HG02970 (cell line): Measurements from ENCODE around the gene MCCC2.
"Not testable (repeated sequence)": the region's sequence is repeated elsewhere in the genome, so short reads cannot be mapped to it uniquely, and the experiment has no call there.

Experiments used
- ATAC-seq: cut with Tn5 transposase; IDR thresholded peaks from one replicate; pipeline ENCODE4 v1.9.1; 2021; ENCODE audit warnings: mild to moderate bottlenecking, moderate library complexity, moderate number of reproducible peaks; ENCODE audit not compliant: unreplicated experiment, low FRiP score

MCCC2 gene

DNA sequence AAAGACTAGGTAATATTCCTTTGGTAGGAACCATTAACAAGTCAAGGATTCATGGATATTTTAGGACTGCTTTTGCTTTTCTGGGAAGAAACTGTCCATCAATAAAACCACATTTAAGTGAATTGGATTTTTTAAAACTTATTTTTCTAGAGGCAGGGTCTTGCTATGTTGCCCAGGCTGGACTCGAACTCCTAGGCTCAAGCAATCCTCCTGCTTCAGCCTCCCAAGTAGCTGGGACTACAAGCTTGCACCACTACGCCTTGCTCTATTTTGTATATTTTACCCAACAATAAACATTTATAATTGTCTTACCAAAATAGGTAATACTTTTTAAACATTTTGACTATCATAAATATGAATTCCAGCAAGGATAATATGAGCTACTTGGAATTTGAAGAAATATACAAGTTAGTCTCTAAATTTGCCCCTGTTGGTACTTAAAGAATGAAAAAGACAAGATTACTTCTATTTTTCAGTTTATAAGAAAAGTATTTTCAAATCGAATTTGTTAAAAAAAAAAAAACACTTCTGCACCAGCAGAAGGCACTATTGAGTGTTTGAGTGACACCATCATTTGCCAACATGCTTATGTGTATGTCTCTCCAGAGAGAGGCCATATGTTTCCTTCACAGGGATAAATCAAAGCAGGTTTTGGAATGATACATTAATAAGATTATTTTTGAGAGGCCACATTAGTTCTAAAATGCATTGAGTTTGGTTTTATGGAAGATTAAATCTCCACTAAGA is 71.9 kb downstream of the MCCC2 start:
- ATAC-seq = no peak

DNA sequence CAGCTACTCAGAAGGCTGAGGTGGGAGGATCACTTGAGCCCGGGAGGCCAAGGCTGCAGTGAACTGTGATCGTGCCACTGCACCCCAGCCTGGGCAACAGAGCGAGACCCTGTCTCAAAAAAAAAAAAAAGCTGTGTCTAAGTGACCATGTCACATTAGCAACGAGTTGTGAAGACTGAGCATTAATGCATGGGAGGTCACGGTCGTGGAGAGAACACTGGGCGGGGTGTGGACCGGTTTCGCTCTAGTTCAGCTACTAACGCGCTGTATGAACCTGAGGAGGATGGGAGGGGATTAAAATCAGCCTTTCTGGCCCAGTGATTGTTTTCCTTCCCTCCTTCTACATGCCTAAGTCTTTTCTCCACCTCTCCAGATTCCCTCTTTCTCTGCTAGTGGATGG is 75.2 kb downstream of the MCCC2 start:
- ATAC-seq = no peak

DNA sequence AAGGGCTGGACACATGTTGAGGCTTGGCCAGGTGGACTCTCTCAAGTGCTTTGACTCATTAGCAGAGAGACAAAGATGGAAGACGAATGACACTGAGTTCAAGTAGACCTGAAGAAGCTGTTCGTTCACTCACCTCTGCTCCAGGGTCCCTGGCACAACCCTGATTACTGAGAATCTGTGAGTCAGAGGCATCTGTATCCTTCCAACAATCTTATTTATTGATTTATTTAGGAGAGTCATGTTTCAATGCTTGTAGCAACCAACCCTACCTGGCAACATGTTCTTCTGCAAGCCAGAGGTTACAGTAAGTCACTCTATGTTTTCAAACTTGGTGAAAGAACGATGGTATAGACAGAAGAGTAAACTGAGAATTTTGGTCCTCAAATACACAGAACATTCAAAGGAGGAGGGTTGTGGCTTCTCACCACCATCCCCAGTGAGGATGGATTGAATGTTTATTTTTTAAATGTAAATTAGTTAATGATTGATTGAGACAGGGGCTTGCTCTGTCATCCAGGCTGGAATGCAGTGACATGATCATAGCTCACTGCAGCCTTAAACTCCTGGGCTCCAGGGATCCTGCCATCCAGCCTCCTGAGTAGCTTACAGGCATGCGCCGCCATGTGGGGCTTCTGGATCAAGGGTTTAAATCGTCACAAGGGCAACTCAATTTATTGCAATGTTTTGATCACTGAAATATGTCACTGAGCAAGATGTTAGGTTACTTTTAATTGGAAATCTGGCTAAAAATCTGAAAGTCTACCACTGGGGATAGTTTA is 76.2 kb downstream of the MCCC2 start:
- ATAC-seq = no peak

DNA sequence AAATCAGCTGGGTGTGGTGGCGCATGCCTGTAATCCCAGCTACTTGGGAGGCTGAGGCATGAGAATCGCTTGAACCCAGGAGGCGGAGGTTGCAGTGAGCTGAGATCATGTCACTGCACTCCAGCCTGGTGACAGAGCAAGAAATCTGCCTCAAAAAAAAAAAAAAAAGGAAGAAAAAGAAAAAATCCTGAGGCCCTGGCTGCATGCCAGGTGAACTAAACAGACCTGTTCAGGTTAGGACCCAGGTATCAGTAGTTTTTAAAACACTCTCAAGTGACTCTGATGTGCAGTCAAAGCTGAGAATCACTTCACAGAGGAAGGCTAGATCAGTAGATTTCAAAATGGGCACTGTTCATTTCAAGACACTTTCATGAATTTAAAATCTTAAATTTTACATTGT is 77.5 kb downstream of the MCCC2 start:
- ATAC-seq = not testable (repeated sequence)

DNA sequence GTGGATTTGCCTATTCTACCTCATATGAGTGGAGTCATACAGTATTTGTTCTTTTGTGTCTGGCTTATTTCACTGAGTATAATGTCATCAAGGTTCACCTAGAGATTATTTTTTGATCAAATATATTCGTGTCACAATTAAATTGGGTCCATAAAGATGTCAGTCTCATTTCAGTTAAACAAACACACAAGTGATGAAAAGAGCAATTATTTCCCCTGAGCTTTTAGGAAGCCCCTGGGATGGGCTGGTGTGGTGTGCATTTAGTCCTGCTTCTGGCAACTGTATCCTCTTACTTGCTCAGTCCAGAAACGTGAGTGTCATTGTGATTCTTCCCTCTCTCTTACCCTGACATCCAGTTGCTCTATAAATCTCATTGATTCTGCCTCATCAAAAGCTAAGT is 79.2 kb downstream of the MCCC2 start:
- no peak for ATAC-seq

DNA sequence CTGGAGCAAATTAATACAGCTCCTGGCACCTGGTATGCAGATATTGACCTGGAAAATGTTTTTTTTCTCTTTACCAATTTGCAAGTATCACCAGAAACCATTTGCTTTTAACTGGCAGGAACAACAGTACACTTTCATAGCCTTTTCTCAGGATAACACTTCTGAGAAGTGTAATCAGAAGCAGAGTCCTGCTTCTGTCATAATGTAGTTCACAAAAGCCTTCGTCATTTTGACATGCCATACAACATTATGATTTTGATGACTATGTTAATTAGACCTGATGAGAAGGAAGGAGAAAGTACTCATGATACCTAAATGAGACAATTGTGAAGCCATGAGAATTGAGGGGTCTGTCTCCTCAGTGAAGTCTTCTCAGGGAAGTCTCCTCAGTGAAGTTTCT is 90.8 kb downstream of the MCCC2 start:
- no peak for ATAC-seq

DNA sequence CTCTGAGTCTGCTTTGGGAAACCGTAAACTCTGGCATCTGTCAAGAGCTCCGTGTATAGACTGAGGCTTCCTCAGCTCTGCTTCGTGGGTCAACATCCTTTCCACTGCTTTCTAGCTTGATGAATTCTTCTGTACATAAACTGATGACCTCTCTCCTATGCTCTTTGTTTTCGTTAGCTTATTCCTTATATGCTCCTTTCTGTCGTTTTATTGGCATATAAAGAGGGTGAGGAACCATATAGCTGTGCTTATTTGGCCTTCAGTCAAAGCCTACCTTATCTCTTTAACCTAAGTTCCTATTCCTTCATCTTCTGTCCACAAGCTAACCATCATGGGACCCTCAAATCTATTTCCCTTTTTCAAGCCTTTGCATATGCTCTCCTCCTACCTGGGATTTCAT is 92.6 kb downstream of the MCCC2 start:
- ATAC-seq = no peak

DNA sequence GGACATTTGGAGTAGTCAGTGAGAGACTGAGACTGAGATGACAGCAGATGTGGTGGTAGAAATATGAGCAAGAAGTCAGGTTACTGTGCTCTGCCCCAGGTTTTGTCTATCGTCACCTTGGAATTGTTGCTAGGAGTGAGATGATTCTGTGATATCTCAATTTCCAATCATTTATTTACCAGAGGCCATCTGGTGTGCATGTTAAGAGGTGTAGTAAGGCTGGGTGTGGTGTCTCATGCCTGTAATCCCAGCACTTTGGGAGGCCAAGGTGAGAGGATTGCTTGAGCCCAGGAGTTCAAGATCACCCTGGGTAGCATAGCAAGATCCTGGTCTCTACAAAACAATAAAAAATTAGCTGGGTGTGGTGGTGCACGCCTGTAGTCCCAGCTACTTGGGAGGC is 93.4 kb downstream of the MCCC2 start:
- no peak for ATAC-seq

DNA sequence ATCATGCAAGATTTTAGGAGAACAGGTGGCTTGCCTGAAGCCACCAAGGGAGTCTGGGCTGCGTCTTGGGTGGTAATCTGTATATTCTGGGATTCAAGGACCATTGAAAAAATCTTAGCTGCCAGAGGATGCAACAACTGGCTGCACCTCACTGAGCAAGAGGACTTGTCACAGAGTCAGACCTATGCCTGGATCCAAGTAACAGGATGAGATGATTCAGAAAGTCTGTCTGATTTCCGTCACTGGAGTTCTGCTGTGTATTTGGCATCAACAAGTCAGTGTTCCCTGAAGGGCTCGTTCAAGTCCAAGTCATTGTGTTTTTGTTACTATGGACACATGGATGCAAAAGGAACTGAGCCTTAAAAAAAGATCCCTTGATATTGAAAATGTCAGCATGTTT is 94.2 kb downstream of the MCCC2 start:
- ATAC-seq = no peak

DNA sequence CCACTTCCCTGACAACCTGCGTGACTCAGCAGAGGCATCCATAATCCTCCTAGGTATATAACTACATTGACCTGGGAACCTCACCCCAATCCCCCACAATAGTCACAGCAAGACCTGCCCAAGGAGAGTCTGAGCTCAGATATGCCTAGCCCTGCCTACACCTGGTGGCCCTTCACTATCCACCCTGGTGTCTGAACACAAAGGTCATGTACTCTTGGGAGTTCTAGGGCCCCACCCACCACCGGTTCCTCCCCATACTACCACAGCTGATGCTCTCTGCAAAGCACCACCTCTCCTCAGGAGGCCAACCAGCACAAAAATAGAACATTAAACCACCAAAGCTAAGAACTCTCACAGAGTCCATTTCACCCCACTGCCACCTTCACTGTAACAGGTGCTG is 97.2 kb downstream of the MCCC2 start:
- ATAC-seq = no peak

DNA sequence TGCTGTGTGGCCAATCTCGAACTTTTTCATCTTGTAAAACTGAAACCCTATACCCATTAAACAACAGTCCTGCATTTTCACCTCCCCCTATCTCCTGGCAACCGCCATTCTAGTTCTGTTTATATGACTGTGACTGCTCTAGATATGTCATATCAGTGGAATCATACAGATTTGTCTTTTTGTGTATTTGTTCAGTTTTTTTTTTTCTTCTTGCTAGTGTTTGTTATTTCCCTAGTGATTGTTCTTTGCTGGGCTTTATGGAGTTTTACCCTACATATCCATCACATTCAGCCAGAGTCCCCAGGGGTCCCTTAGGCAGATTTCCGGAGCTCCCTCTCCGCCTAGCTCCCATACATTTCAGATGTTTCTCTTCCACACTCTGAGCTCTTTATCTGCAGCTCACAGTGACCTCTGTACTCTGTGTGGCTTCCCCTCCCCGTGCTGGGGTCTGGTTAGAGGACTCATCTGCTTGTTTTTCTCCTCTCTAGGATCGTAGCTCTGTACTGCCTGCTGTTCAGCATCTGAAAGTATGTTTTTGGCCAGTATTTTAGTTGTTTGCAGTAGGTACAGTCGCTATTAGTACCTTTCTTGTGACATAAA is 106.8 kb downstream of the MCCC2 start:
- ATAC-seq = no peak

DNA sequence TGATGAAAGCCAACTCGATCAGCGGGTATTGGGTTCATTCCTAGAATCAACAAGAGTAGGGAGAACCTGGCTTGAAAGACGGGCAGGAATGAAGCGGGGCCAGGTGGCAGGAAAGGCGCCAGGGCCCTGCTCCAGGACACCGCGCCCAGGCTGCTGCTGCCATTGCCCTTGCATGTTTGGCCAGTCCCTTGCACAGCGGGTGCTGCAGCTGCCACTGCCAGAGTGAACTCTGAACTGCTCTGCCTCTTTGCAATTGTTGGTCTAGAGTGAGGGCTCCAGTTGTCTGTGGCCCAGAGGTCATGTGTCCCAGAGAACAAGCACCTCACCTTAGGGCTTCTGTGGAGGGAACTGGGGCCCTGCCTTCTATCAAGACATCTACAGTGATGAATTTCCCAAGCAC is 107.9 kb downstream of the MCCC2 start:
- ATAC-seq = no peak

DNA sequence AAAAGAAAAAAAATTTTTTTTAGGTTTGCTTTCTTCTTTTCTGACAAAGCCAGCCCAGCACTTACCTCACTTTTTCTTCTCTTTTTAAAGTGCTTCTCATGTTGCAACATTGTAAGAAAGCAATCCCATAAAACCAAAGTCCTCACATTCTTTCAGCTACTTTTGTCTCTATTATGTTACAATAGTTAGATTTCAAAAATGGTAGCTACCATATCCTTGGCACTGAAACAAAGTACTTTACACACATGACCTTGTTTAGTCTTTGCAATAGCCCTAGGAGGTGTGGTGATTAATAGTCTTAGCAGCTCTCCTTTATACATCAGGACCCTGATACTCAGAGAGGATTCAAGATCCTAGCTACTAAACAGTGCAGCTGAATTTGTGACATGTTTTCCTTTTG is 108.5 kb downstream of the MCCC2 start:
- no peak for ATAC-seq

DNA sequence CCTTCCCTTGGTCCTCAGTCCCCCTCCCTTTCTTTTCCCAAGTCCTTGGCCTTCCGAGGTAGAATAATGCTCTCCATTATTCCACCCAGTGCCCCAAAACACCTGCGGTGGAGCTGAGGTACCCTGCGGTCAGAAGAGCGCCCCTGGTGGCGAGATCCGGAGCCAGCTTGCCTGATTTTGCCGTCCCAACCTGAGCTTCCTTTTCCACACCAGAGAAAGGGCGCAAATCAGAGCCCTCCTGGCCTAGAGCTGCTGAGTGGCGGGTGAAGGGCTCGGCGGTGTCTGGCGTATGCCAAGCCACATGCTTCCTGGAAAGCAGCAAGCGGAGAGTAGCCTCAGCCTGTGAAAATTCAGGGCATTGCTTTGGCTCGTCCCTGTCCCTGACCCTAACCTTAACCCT is 110.8 kb downstream of the MCCC2 start:
- ATAC-seq = no peak

DNA sequence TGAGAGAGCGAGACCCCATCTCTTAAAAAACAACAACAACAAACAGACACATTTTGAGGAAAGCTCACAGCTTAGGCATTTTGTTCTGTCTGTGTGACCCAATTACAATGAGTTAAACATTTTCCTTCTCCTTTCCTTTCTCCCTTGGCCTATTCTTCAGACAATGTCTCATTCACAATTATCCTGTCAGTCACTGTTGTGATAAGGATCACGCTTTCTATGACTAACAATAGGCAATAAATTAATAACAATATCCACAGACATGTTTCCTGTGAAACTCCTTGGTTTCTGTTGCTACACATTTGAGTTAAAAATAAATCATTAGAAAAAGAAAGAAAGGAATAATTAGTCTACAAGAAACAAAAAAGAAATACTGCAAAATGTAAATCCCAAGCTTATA is 112.1 kb downstream of the MCCC2 start:
- ATAC-seq = no peak

DNA sequence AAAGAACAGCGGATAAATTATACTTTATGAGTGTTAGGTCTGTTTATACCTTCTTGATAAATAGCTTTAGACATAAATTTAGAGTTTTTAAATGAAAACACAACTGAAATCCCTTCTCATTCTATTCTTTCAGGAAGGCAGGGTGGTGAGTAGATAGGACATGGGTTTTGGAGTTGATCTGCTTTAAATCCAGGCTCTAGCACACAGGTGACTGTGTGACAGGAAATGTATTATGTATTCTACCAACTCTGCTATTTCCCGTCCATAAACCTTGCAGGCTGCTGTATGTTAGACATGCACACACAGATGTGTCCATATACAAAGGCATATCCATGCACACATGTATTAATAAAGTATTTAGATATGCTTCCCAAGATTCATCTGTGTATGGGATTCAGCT is 112.6 kb downstream of the MCCC2 start:
- ATAC-seq = no peak

DNA sequence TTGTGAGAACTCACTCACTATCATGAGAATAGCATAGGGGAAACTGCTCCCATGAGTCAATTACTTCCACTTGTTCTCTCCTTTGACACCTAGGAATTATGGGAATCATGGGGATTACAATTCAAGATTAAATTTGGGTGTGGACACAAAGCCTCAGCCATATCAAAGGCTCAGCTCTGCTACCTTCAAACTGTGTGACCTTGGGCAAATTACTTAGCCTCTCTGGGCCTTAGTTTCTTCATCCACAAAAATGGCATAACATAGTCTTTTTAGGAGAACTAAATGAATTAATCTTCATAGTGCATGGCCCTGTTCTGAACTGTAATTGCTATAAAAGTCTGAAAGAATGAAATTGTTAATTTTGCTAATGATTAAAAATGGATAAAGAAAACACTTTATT is 113.7 kb downstream of the MCCC2 start:
- ATAC-seq = no peak

DNA sequence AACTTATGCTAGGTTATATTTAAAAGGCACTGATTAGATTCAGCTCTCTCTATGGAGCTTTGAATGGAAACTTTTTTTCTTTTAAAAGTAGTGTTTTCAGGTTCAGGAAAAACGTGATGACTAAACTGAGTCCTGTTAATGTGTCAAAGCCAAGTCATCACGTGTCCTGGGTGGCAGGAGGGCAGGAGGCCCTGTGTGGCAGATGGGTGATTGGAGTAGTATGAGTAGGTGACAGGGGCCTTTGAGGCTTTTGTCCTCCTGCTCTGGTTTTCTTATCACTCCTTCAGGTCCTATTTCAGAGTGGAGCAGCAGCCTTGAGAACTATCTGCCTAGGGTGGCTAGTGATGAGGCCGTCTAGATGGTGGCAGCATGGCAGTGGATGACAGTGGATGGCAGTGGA is 114.3 kb downstream of the MCCC2 start:
- ATAC-seq = no peak

DNA sequence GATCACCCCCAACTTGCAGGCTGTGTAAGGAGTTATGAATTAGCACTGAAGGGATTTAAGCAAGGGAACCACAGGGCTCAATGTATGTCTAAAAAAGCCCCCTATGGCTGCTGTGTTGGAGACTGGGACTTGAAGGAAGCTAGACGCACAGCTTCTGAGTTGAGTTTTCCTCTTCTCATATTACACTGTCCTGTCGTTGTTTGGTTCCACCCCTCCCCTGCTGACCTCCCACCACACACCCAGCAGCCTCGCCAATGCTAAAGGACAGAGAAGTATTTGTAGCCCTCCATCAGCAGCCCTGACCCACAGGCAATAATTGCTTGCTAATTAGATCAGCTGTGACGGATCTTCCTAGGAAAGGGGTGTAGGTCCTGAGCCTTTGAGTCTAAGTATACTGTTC is 116.8 kb downstream of the MCCC2 start:
- no peak for ATAC-seq

DNA sequence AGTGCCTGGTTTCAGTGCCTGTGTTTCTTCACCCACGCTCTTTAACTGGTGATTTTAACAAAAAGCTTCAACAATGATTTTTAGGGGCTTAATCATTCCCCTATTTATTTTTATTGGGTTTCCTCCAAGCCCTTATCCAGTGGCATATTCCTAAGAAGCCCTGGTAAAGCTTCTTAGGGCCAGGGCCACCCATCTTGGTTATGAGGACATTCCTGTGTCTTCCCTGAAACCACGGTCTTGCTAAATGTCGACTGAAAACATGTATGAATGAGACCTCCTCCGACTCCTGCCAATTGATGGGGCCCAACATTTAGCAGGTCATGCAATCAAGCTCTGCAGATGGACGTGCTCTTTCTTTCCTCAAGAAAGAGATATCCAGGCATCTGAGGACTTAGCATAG is 118.3 kb downstream of the MCCC2 start:
- no peak for ATAC-seq

DNA sequence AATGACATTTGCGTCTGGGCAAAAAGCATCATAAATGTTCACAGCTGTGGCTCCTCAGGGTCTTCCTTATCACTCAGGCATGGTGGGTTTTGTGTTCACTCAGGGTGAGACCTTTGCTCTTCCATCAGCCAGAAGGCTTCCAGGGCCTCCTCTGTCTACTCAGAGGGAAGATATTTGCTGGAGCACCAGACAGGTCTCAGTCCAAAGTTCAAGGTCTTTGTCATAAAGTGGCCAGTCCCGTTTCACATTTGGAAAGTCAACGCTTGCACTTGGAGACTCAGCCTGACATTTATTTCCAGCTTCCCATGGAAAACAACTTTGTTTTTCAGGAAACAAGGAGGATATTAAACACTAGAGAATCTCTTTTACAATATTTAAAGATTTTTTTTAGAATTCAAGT is 119.8 kb downstream of the MCCC2 start:
- ATAC-seq = no peak
